HEK293T (cell line): ENCODE results near the gene C16orf89.

Experiments used
- ELF4 ChIP-seq: fragments of 450-650 bp; IDR thresholded peaks from 2 replicates; pipeline ENCODE4 v1.6.1; 2017; ENCODE audit warnings: antibody characterized with exemption
- FOXM1 ChIP-seq: fragments of 450-650 bp; IDR thresholded peaks from 2 replicates; pipeline ENCODE4 v1.6.1; 2017; ENCODE audit warnings: mild to moderate bottlenecking, borderline replicate concordance
- HDGF ChIP-seq: fragments of 450-650 bp; IDR thresholded peaks from 2 replicates; pipeline ENCODE4 v1.6.1; 2017; ENCODE audit warnings: antibody characterized with exemption, borderline replicate concordance
- LEF1 ChIP-seq: fragments of 450-650 bp; IDR thresholded peaks from 2 replicates; pipeline ENCODE4 v1.6.1; 2017; ENCODE audit warnings: mild to moderate bottlenecking, borderline replicate concordance
- SP1 ChIP-seq: fragments of 450-650 bp; IDR thresholded peaks from 2 replicates; pipeline ENCODE4 v1.6.1; 2017
- SUZ12 ChIP-seq: fragments of 450-650 bp; IDR thresholded peaks from 2 replicates; pipeline ENCODE4 v1.6.1; 2016; ENCODE audit warnings: mild to moderate bottlenecking
- TARDBP ChIP-seq: fragments of 450-650 bp; IDR thresholded peaks from 2 replicates; pipeline ENCODE4 v1.6.1; 2016
- ZNF384 ChIP-seq: fragments of 450-650 bp; IDR thresholded peaks from 2 replicates; pipeline ENCODE4 v1.6.1; 2016

GRCh38 chr16:5011637-5012036 is 54.1 kb downstream of the C16orf89 start:
- TF ChIP-seq ZNF384 (no peak), SP1 (no peak), LEF1 (no peak), HDGF (no peak), ELF4 (no peak), FOXM1 (no peak), TARDBP (no peak), SUZ12 (no peak)
